GM19467 (cell line): Measurements from ENCODE around the gene JMJD6.
A peak's percentile ranks its signal among the peaks of the same experiment; 100 is the strongest.
"Not testable (repeated sequence)": the region's sequence is repeated elsewhere in the genome, so short reads cannot be mapped to it uniquely, and the experiment has no call there.

Source experiments
- ATAC-seq: cut with Tn5 transposase; IDR thresholded peaks from one replicate; pipeline ENCODE4 v1.9.1; 2021; ENCODE audit warnings: mild to moderate bottlenecking, moderate library complexity; ENCODE audit not compliant: unreplicated experiment

The JMJD6 gene

DNA sequence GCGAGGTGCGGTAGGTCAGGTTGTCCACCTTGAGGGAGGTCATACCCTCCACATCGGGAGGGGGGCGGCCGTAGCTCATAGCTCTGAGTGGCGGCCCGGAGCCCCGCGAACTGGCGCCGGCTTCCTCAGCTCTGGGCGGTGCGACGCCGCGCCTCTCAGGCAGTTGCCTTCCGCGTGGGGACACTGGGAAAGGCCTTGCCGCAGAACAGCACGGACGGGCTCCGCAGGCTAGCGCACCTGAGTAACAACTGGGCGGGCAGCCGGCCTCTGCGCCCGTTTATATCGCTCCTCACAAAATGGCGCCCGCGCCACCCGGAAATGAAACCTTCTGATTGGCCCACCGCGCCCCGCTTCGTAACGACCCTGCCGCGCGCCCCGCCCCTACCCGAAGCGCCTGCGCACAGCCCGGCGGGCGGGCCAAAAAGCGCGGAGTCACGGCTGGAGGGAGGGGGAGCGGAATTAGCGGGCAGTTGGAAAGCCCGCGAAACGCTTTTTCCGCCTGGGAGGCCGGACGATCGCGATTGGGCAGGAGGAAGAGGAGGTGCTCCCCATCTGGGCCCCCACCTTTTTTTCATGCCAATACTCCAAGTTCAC, 10.8 kb upstream of the JMJD6 start, which contains the start of gene SRSF2:
Gene SRSF2, minus strand, starts transcription at position 250 of the 594 bp plus-strand sequence. Its CDS starts 171 bp downstream, at position 79.
- ATAC-seq: peak; percentile 66

- ATAC-seq: peak; percentile 12
Measured at GRCh38 chr17:76736349-76737081, 10.1 kb upstream of the JMJD6 start.

GRCh38 chr17:76735586-76736348, 9.4 kb upstream of the JMJD6 start:
- ATAC-seq: no peak

DNA sequence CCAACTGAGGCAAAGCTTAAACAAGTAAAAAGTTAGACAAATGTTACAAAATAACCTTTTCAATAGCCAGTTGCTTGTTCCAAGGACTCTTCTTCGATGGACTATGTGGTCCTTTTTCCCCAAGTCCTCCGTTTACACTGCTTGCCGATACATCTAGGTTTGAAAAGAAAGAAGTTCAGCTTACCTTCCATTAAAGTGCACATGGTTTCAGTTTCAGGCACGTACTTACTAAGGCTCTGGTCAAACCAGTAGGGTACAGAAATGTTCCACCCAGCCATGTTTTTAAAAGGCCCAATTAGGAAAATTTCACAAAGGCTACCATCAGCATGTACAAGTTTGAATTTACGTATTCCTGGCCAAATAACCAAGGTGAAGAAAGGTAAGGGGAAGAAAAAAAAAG, 8.6 kb upstream of the JMJD6 start:
- ATAC-seq: no peak

DNA sequence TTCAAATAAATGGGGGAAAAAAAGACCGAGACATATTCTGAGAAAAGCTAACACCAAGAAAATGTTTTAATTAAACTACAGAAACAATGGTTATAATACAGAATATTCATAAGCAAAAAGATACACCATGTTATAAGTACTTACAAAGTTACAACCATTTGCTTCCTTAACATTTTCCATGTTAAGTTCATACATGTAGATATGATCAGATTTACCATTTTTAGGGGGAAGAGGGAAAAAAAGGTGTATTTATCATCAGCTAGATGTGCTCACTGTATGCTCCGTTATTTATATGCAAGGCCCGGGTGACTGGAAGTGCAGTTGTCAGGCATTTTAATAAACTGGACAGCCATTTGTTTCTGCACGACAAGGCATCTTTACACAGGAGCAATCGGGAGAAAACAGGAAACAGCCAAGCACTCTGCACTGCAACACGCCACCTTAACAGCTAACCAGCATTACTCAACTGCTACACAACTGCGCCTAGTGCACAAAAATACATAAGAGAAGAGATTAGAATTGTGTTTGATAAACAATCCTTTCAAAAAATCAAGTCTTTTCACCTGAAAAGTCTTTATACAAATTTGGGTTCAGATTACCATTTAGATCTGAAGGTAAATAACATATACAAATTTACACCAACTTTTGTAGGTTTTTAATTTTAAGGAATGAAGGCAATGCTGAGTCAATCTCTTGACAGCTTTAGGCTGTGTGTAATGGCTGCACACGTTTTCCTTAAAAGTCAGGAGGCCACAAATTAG, 7.9 kb upstream of the JMJD6 start:
- ATAC-seq: no peak

DNA sequence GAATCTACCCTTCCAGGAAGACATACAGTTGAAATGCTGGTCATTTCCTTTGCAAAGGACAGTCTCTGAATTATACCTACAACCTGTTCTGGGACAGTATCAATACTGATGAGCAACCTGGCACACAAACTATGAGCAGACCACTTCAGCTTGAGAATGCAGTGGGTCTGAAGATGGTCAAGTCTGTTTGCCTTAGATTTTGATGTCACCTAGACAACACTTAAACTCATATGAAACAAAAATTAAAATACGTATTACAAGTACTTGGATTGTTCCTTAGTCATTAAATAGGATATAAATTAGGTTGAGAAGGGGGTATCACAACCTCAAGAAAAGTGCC, 7.2 kb upstream of the JMJD6 start:
- no peak for ATAC-seq

- no peak for ATAC-seq
Measured at GRCh38 chr17:76732734-76733617, 6.6 kb upstream of the JMJD6 start.

- ATAC-seq: not testable (repeated sequence)
Measured at GRCh38 chr17:76731800-76732733, 5.7 kb upstream of the JMJD6 start.

DNA sequence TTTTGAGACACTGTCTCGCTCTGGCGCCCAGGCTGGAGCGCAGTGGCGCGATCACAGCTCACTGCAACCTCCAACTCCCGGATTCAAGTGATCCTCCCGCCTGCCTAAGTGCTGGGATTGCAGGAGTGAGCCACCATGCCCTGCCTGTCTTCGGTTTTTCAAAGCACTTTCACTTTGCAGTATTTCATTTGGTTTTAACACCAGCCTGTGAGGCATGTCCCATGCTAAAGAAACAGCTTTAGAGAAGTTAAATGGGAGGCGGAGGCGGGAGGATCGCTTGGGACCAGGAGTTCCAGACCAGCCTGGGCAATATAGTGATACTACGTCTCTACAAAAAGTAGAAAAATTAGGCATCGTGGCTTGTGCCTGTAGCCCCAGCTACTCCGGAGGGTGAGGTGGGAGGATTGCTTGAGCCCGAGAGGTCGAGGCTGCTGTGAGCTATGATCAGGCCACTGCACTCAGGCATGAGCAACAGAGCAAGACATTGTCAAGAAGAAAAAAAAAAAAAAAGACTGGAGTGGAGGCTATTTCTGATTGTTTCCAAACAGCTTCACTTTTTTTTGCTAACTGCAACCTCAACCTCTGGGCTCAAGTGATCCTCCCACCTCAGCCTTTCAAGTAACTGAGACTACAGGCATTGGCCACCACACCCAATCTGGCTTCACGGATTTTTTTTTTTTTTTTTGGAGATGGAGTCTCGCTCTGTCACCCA, 1.5 kb upstream of the JMJD6 start:
- no peak for ATAC-seq

GRCh38 chr17:76726776-76727718, 641 bp upstream of the JMJD6 start, which contains the start of gene METTL23:
Gene METTL23 (plus strand): TSS chr17:76726839. CDS start chr17:76729711, 2,872 bp downstream.
- peak; percentile 44 for ATAC-seq

DNA sequence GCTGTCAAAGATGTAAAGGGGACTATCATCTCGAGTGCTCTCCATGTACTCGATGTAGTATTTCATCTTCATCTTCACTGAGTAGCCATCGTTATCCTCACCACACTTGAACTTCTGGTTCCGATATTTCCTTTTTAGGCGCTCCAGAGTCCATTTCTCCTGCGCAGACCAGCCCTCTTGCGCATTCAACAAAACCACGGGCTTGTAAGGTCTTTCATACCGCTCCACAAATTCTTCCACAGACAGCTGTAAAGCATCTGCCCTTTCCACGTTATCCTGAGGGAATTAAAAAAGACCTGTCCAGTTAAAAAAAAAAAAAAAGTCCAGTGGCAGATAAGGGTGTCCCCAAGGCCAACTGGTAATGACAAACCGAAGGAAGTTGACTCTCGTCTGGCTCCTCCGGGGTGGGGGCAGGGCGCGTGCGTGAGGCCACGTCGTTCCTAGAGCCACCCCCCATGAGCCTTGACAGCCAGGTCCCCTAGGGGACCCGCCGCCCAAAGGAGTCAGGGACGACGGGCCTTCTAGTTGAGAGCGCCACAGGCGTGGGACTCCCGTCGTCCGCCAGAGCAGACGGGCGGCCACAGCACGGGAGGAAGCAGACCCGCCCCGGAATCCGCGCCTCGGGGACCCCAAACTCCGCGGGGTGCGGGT, 701 bp downstream of the JMJD6 start:
- peak; percentile 9 for ATAC-seq

- ATAC-seq: no peak
Measured at GRCh38 chr17:76723812-76724211, 2.6 kb downstream of the JMJD6 start.

DNA sequence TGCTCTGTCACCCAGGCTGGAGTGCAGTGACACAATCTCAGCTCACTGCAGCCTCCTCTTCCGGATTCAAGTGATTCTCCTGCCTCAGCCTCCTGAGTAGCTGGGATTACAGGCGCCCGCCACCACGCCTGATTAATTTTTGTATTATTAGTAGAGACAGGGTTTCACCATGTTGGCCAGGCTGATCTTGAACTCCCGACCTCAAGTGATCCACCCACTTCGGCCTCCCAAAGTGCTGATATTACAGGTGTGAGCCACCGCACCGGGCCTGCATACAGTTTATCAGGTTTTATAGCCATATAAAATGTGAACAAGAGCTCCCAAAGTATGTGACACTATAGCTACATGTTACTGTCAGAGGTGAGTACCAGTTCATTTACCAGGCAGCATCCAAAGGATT, 3.4 kb downstream of the JMJD6 start:
- not testable (repeated sequence) for ATAC-seq

DNA sequence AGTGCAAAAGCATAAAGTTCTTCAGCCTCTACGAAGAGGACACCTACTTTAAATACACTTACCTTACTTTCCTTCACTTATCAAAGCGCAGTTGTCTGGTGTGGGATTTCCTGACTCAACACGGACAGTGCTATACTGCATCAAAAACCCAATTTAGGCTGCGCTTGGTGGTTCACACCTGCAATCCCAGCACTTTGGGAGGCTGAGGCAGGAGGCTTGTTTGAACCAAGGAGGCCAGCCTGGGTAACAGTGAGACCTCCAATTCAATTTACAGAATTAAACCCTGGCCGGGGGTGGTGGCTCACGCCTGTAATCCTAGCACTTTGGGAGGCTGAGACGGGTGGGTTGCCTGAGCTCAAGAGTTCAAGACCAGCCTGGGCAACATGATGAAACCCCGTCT, 4.1 kb downstream of the JMJD6 start:
- ATAC-seq: no peak

DNA sequence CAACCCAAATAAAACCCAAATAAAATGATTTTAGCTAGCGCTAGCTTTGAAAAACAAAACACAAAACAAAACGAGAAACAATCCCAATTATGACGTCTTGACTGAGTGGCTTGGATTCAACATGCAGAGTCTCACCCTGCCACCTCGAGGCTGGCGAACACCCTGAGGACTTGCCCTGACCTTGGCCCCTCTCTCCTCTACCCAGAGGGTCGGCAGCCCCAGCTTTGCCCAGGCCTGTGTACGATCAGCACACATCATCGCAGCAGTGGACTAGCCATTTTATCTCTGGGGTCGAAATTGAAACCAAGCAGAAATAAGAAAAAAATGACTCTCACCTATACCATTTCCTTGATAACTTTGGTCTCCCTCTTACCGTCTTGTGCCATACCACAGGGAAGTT, 4.9 kb downstream of the JMJD6 start:
- ATAC-seq: no peak

GRCh38 chr17:76720941-76721340, 5.5 kb downstream of the JMJD6 start:
- no peak for ATAC-seq

DNA sequence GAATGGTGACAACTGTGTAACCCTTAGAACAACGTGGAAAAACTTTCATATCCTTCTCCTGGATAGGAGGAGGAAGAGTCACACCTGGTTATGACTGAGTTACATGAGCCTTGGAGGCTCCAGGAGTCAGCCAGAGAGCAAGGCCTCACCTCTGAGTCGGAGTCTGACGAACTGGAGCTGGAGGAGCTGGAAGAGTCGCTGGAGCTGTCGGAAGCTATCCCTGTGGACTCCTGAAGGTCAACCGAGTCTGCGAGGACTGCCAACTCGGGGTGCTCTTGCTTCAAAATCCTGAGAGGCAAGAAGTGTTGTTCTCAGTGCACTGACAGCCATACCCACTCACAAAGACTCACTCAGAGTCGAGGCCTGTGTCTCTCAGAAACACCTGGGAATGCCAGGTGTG, 6.2 kb downstream of the JMJD6 start:
- no peak for ATAC-seq
